Measurements from ENCODE around the gene TRERF1.

TRERF1 gene

GRCh38 chr6:42383421-42384205 lies 68.1 kb downstream of the TRERF1 start:
- in situ Hi-C loops (cut with HindIII; ENCODE audit: low pct_ligation_motif_present, low pct_unique_long_range_greater_than_20kb, low sequenced_read_pairs) = no loop called here
- no peak for DNase-seq

- in situ Hi-C loops (cut with HindIII; ENCODE audit: low pct_ligation_motif_present, low pct_unique_long_range_greater_than_20kb, low sequenced_read_pairs) = no loop called here
- DNase-seq = no peak
Measured at GRCh38 chr6:42381850-42382249, 69.9 kb downstream of the TRERF1 start.

GRCh38 chr6:42380228-42380979 lies 71.3 kb downstream of the TRERF1 start:
- DNase-seq = no peak
- in situ Hi-C loops (cut with HindIII; ENCODE audit: low pct_ligation_motif_present, low pct_unique_long_range_greater_than_20kb, low sequenced_read_pairs) = no loop called here

- DNase-seq = no peak
- in situ Hi-C loops (cut with HindIII; ENCODE audit: low pct_ligation_motif_present, low pct_unique_long_range_greater_than_20kb, low sequenced_read_pairs) = no loop called here
Measured at GRCh38 chr6:42378536-42378935, 73.2 kb downstream of the TRERF1 start.

GRCh38 chr6:42378125-42378524 lies 73.6 kb downstream of the TRERF1 start:
- no peak for DNase-seq

GRCh38 chr6:42375007-42375635 lies 76.6 kb downstream of the TRERF1 start:
- in situ Hi-C loops (cut with HindIII; ENCODE audit: low pct_ligation_motif_present, low pct_unique_long_range_greater_than_20kb, low sequenced_read_pairs) = no loop called here
- no peak for DNase-seq

More at GRCh38 chr6:42378125-42378524, 73.6 kb downstream of the TRERF1 start:
- in situ Hi-C loops (cut with HindIII; ENCODE audit: low pct_ligation_motif_present, low pct_unique_long_range_greater_than_20kb, low sequenced_read_pairs) = no loop called here

- DNase-seq = no peak
- in situ Hi-C loops (cut with HindIII; ENCODE audit: low pct_ligation_motif_present, low pct_unique_long_range_greater_than_20kb, low sequenced_read_pairs) = no loop called here
Measured at GRCh38 chr6:42374018-42374669, 77.6 kb downstream of the TRERF1 start.

GRCh38 chr6:42372699-42373098 lies 79.0 kb downstream of the TRERF1 start:
- DNase-seq = no peak

GRCh38 chr6:42370323-42370985 lies 81.3 kb downstream of the TRERF1 start:
- in situ Hi-C loops (cut with HindIII; ENCODE audit: low pct_ligation_motif_present, low pct_unique_long_range_greater_than_20kb, low sequenced_read_pairs) = no loop called here
- DNase-seq = no peak

More at GRCh38 chr6:42372699-42373098, 79.0 kb downstream of the TRERF1 start:
- in situ Hi-C loops (cut with HindIII; ENCODE audit: low pct_ligation_motif_present, low pct_unique_long_range_greater_than_20kb, low sequenced_read_pairs) = no loop called here

GRCh38 chr6:42369568-42369967 lies 82.2 kb downstream of the TRERF1 start:
- in situ Hi-C loops (cut with HindIII; ENCODE audit: low pct_ligation_motif_present, low pct_unique_long_range_greater_than_20kb, low sequenced_read_pairs) = no loop called here
- DNase-seq = no peak

GRCh38 chr6:42368181-42368580 lies 83.5 kb downstream of the TRERF1 start:
- in situ Hi-C loops (cut with HindIII; ENCODE audit: low pct_ligation_motif_present, low pct_unique_long_range_greater_than_20kb, low sequenced_read_pairs) = no loop called here
- no peak for DNase-seq

- in situ Hi-C loops (cut with HindIII; ENCODE audit: low pct_ligation_motif_present, low pct_unique_long_range_greater_than_20kb, low sequenced_read_pairs) = no loop called here
- no peak for DNase-seq
Measured at GRCh38 chr6:42367353-42368011, 84.2 kb downstream of the TRERF1 start.

GRCh38 chr6:42366999-42367352 lies 84.8 kb downstream of the TRERF1 start:
- in situ Hi-C loops (cut with HindIII; ENCODE audit: low pct_ligation_motif_present, low pct_unique_long_range_greater_than_20kb, low sequenced_read_pairs) = no loop called here

GRCh38 chr6:42366011-42366705 lies 85.6 kb downstream of the TRERF1 start:
- no peak for DNase-seq
- in situ Hi-C loops (cut with HindIII; ENCODE audit: low pct_ligation_motif_present, low pct_unique_long_range_greater_than_20kb, low sequenced_read_pairs) = no loop called here

More at GRCh38 chr6:42366999-42367352, 84.8 kb downstream of the TRERF1 start:
- DNase-seq = no peak

- DNase-seq = no peak
- in situ Hi-C loops (cut with HindIII; ENCODE audit: low pct_ligation_motif_present, low pct_unique_long_range_greater_than_20kb, low sequenced_read_pairs) = no loop called here
Measured at GRCh38 chr6:42365021-42365420, 86.7 kb downstream of the TRERF1 start.

- in situ Hi-C loops (cut with HindIII; ENCODE audit: low pct_ligation_motif_present, low pct_unique_long_range_greater_than_20kb, low sequenced_read_pairs) = no loop called here
- no peak for DNase-seq
Measured at GRCh38 chr6:42363926-42364849, 87.5 kb downstream of the TRERF1 start.
